H1 (cell line): ENCODE measurements around the gene RAMACL. TPM values are rescaled to one million over a fixed set of nuclear protein-coding genes. Genes with fewer than 3 reads are reported as not detected.

Experiments
- CTCF ChIA-PET: fragments of 300-600 bp; sonication (Branson Sonifier 250); formaldehyde crosslinking; loops from one replicate; lab custom pipeline; 2021; ENCODE audit not compliant: partially characterized antibody; lab: Charles Lee
- POLR2A ChIA-PET: fragments of 300-600 bp; sonication (Branson Sonifier 250); formaldehyde crosslinking; loops from one replicate; lab custom pipeline; 2021; ENCODE audit warnings: inconsistent platforms; ENCODE audit not compliant: partially characterized antibody; lab: Charles Lee
- DNase-seq, 2 experiments: peaks; one replicate each; pipeline versions ENCODE4 v3.0.0 to v3.0.0-alpha.2; 2010 to 2022; ENCODE audit warnings: low spot score in 2 of 2, low read depth in 1 of 2, mixed read lengths in 1 of 2
- FAIRE-seq: peaks from 2 replicates; lab custom pipeline; 2011; peaks lifted over from hg19 to GRCh38; lab: Jason Lieb, UNC
- H2AFZ ChIP-seq: 2 replicates; pipeline ENCODE4 v1.8.1; 2012; ENCODE audit warnings: low read length, inconsistent platforms
- H2AK5ac ChIP-seq: 2 replicates; pipeline ENCODE4 v1.6.1; 2013; ENCODE audit warnings: low read depth, low read length
- H2BK120ac ChIP-seq: replicated peaks from 2 replicates; pipeline ENCODE3; 2013; ENCODE audit warnings: low read depth, low read length, inconsistent platforms
- H2BK12ac ChIP-seq: 2 replicates; pipeline ENCODE4 v1.6.1; 2013; ENCODE audit warnings: low read depth, low read length
- H2BK15ac ChIP-seq: 2 replicates; pipeline ENCODE4 v1.6.1; 2013; ENCODE audit warnings: low read length
- H2BK20ac ChIP-seq: 2 replicates; pipeline ENCODE4 v1.6.1; 2013; ENCODE audit warnings: low read length
- H2BK5ac ChIP-seq: 2 replicates; pipeline ENCODE4 v1.6.1; 2013; ENCODE audit warnings: low read depth, low read length
- H3K14ac ChIP-seq: 2 replicates; pipeline ENCODE4 v1.6.1; 2013; ENCODE audit warnings: inconsistent platforms; ENCODE audit not compliant: insufficient read length
- H3K18ac ChIP-seq: 2 replicates; pipeline ENCODE4 v1.6.1; 2013; ENCODE audit warnings: low read length; ENCODE audit errors: extremely low read depth
- H3K23ac ChIP-seq: 2 replicates; pipeline ENCODE4 v1.6.1; 2013; ENCODE audit warnings: inconsistent platforms; ENCODE audit not compliant: insufficient read length
- H3K23me2 ChIP-seq: 2 replicates; pipeline ENCODE4 v1.6.1; 2013; ENCODE audit warnings: low read depth, low read length
- H3K27ac ChIP-seq: 2 replicates; pipeline ENCODE4 v1.6.1; 2011; ENCODE audit warnings: low read depth, low read length, inconsistent platforms
- H3K27me3 ChIP-seq, 4 experiments: replicated peaks in 1 of 4; 1 replicate in 1 of 4; 2 replicates in 3 of 4; pipeline versions ENCODE4 v1.6.1 to v1.8.1; 2011 to 2013; ENCODE audit warnings: low read length in 3 of 4, mild to moderate bottlenecking in 3 of 4, inconsistent platforms in 2 of 4, mixed read lengths in 2 of 4, moderate library complexity in 1 of 4; ENCODE audit not compliant: control insufficient read depth in 3 of 4, insufficient read depth in 3 of 4; ENCODE audit errors: extremely low read depth in 1 of 4
- H3K36me3 ChIP-seq, 4 experiments: 2 replicates each; pipeline versions ENCODE4 v1.6.1 to v1.8.1; 2011 to 2013; ENCODE audit warnings: mild to moderate bottlenecking in 4 of 4, low read length in 3 of 4, moderate library complexity in 2 of 4, control low read depth in 1 of 4, inconsistent platforms in 1 of 4; ENCODE audit not compliant: insufficient read depth in 4 of 4, control insufficient read depth in 2 of 4
- H3K4ac ChIP-seq: replicated peaks from 2 replicates; pipeline ENCODE3; 2013; ENCODE audit warnings: low read length, low read depth, mixed read lengths, inconsistent platforms; ENCODE audit not compliant: insufficient read length
- H3K4me1 ChIP-seq, 4 experiments: replicated peaks in 1 of 4; 1 replicate in 1 of 4; 2 replicates in 3 of 4; pipeline versions ENCODE4 v1.6.1 to v1.8.1; 2011 to 2013; ENCODE audit warnings: low read length in 3 of 4, inconsistent platforms in 2 of 4, mixed read lengths in 1 of 4; ENCODE audit not compliant: insufficient read depth in 4 of 4, control insufficient read depth in 3 of 4
- H3K4me2 ChIP-seq, 2 experiments: 2 replicates each; pipeline versions ENCODE4 v1.6.1 to v1.8.1; 2011 to 2013; ENCODE audit warnings: low read depth in 2 of 2, low read length in 2 of 2, control low read depth in 1 of 2, inconsistent platforms in 1 of 2, mild to moderate bottlenecking in 1 of 2; ENCODE audit not compliant: insufficient read depth in 1 of 2
- H3K4me3 ChIP-seq, 4 experiments: fragments of 200-600, 300-600 bp in 1 of 4; sonication (generic), shearing (Covaris generic), sonication (Bioruptor Twin) in 1 of 4; 2 replicates each; pipeline versions ENCODE4 v1.5.1 to v1.8.1; 2011 to 2016; ENCODE audit warnings: low read length in 4 of 4, low read depth in 3 of 4, control low read depth in 2 of 4, inconsistent platforms in 2 of 4, mild to moderate bottlenecking in 2 of 4, mixed read lengths in 1 of 4, moderate library complexity in 1 of 4; ENCODE audit not compliant: insufficient read depth in 2 of 4; ENCODE audit errors: extremely low read depth in 1 of 4
- H3K56ac ChIP-seq: replicated peaks from 2 replicates; pipeline ENCODE3; 2013; ENCODE audit warnings: low read depth, mild to moderate bottlenecking, mixed read lengths, low read length, inconsistent platforms; ENCODE audit not compliant: insufficient read length
- H3K79me1 ChIP-seq: 2 replicates; pipeline ENCODE4 v1.6.1; 2013; ENCODE audit warnings: low read depth, low read length, control low read depth
- H3K79me2 ChIP-seq, 2 experiments: 2 replicates each; pipeline versions ENCODE4 v1.6.1 to v1.8.1; 2012 to 2013; ENCODE audit warnings: low read length in 2 of 2, mild to moderate bottlenecking in 2 of 2, inconsistent platforms in 1 of 2; ENCODE audit not compliant: insufficient read depth in 2 of 2, control insufficient read depth in 1 of 2
- H3K9ac ChIP-seq, 4 experiments: replicated peaks in 1 of 4; 1 replicate in 1 of 4; 2 replicates in 3 of 4; pipeline versions ENCODE4 v1.6.1 to v1.8.1; 2011 to 2013; ENCODE audit warnings: low read depth in 3 of 4, low read length in 3 of 4, control low read depth in 2 of 4, mild to moderate bottlenecking in 2 of 4, moderate library complexity in 2 of 4, inconsistent platforms in 1 of 4; ENCODE audit errors: extremely low read depth in 1 of 4
- H3K9me3 ChIP-seq, 2 experiments: 2 replicates each; pipeline versions ENCODE4 v1.6.1 to v1.8.1; 2012 to 2013; ENCODE audit warnings: mild to moderate bottlenecking in 2 of 2, moderate library complexity in 2 of 2, control low read depth in 1 of 2, inconsistent platforms in 1 of 2, low read depth in 1 of 2, low read length in 1 of 2, mixed read lengths in 1 of 2; ENCODE audit not compliant: insufficient read depth in 2 of 2
- H4K20me1 ChIP-seq, 2 experiments: replicated peaks in 1 of 2; 2 replicates each; pipeline versions ENCODE3 to v1.8.1; 2011 to 2013; ENCODE audit warnings: inconsistent platforms in 2 of 2, low read length in 2 of 2, mild to moderate bottlenecking in 1 of 2; ENCODE audit not compliant: insufficient read depth in 2 of 2, control insufficient read depth in 1 of 2
- H4K5ac ChIP-seq: 2 replicates; pipeline ENCODE4 v1.6.1; 2013; ENCODE audit warnings: low read length, low read depth, mixed read lengths, inconsistent platforms; ENCODE audit not compliant: insufficient read length
- H4K8ac ChIP-seq: 2 replicates; pipeline ENCODE4 v1.8.0; 2013; ENCODE audit warnings: mild to moderate bottlenecking, moderate library complexity, low read length, inconsistent platforms; ENCODE audit not compliant: insufficient read depth; ENCODE audit errors: extremely low read depth
- H4K91ac ChIP-seq: replicated peaks from 2 replicates; pipeline ENCODE3; 2013; ENCODE audit warnings: low read length, mixed read lengths, inconsistent platforms; ENCODE audit not compliant: insufficient read length
- CBX8 ChIP-seq: fragments of 300-800, 300-1000 bp; sonication (generic); IDR thresholded peaks from 2 replicates; pipeline ENCODE4 v1.7.1; 2016; ENCODE audit warnings: low read depth, low read length, borderline replicate concordance
- CREB1 ChIP-seq: IDR thresholded peaks from 2 replicates; pipeline ENCODE4 v1.6.1; 2012; ENCODE audit warnings: inconsistent platforms
- EP300 ChIP-seq, 2 experiments: IDR thresholded peaks; 1 replicate in 1 of 2; 2 replicates in 1 of 2; pipeline ENCODE4 v1.6.1; 2011 to 2012; ENCODE audit warnings: low read depth in 2 of 2, low read length in 2 of 2, mild to moderate bottlenecking in 2 of 2, borderline replicate concordance in 1 of 2, inconsistent platforms in 1 of 2, moderate library complexity in 1 of 2
- EZH2 ChIP-seq: fragments of 200-600 bp; sonication (generic); IDR thresholded peaks from 2 replicates; pipeline ENCODE4 v1.7.1; 2012; ENCODE audit warnings: low read depth, mild to moderate bottlenecking, moderate library complexity, low read length, inconsistent platforms; ENCODE audit not compliant: severe bottlenecking
- GABPA ChIP-seq: IDR thresholded peaks from 2 replicates; pipeline ENCODE4 v1.6.1; 2011; ENCODE audit warnings: mild to moderate bottlenecking, low read length, moderate library complexity, borderline replicate concordance; ENCODE audit not compliant: insufficient read depth
- JUN ChIP-seq: IDR thresholded peaks from 2 replicates; pipeline ENCODE4 v1.6.1; 2011; ENCODE audit warnings: low read depth, mild to moderate bottlenecking, improper control_type of control experiment, low read length
- JUND ChIP-seq: IDR thresholded peaks from 2 replicates; pipeline ENCODE4 v1.6.1; 2011; ENCODE audit warnings: mild to moderate bottlenecking, improper control_type of control experiment, low read length
- MAFK ChIP-seq: IDR thresholded peaks from 2 replicates; pipeline ENCODE4 v1.6.1; 2012; ENCODE audit warnings: low read depth, mild to moderate bottlenecking, improper control_type of control experiment, low read length
- POLR2AphosphoS5 ChIP-seq: IDR thresholded peaks from 2 replicates; pipeline ENCODE4 v1.6.1; 2011; ENCODE audit warnings: low read depth, low read length
- POU5F1 ChIP-seq: IDR thresholded peaks from 2 replicates; pipeline ENCODE4 v1.6.1; 2011; ENCODE audit warnings: low read depth, mild to moderate bottlenecking, low read length, moderate library complexity
- SP1 ChIP-seq: IDR thresholded peaks from 2 replicates; pipeline ENCODE4 v1.6.1; 2011; ENCODE audit warnings: low read depth, low read length
- WGBS, 2 experiments: shearing (Covaris generic) in 1 of 2; methylation state at CpG; one replicate each; pipeline versions ENCODE4 v1.1.6 to v1.1.7; 2013 to 2015; ENCODE audit warnings: low lambda C conversion rate in 2 of 2, mixed read lengths in 2 of 2, inconsistent platforms in 1 of 2, low coverage in 1 of 2, missing lambda C conversion rate in 1 of 2; ENCODE audit not compliant: insufficient replicate concordance in 2 of 2, insufficient coverage in 1 of 2, insufficient read length in 1 of 2; ENCODE audit errors: extremely low coverage in 1 of 2, missing lambda C conversion rate in 1 of 2; 5-methylcytosine and 5-hydroxymethylcytosine counted together
- polyA plus RNA-seq, 7 experiments: library from polyadenylated mRNA; depleted of rRNA in 3 of 7; stranded (reverse) in 5 of 7; unstranded in 2 of 7; fragments of >200 nt in 5 of 7; fragments of 200-250 nt in 2 of 7; gene quantifications; 1 replicate in 5 of 7; 2 replicates in 1 of 7; 4 replicates in 1 of 7; pipeline versions ENCODE4 v1.2.1 to v1.2.3, GENCODE V29; 2011 to 2013; ENCODE audit warnings: missing spikeins in 2 of 7, mixed read lengths in 2 of 7
- total RNA-seq: library from RNA; stranded (reverse); fragmentation: NEBNext Ultra II Directional; extraction: Animal tissue kit (Norgen Biotek cat#: 25700); gene quantifications from 2 replicates; pipeline ENCODE4 v1.2.1, GENCODE V29; 2021
- TF ChIP-seq, protein P1 (sequence below): IDR thresholded peaks from 2 replicates; pipeline ENCODE4 v1.6.1; 2012; ENCODE audit warnings: inconsistent platforms
- TF ChIP-seq, protein P2 (sequence below): IDR thresholded peaks from 2 replicates; pipeline ENCODE4 v1.6.1; 2011; ENCODE audit warnings: low read length, improper control_type of control experiment

RAMACL gene
- total and polyA plus RNA-seq, 2 of the 8 experiments (the other 6 are each of a cell fraction or from before 2014, with no cell fraction given): 0.23 to 0.97 TPM

DNA sequence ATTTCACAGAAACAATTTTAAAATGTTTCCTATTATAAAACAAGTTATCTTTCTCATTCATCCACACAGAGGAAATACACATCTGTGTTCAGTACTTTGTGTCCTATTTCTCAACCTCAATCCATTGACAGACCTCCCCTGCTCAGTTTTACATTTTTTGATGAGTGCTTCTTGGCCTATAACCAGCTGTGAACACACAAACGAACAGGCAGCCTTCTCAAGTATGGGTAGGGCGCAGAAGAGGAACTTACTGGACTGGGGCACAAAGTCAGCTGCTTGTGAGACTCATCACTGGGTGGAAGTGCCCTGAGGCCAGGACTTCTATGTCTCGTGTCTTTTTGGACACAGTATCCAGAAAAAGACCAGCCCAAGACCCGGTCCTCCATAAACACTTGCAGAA, 37.8 kb upstream of the RAMACL start:
- CTCF ChIA-PET: interaction anchor here (0.6 to 1.4 kb wide), 3 partner anchors 149 to 186 kb away, joined by 3 read pairs; no protein-coding TSS in a partner anchor
- FAIRE-seq: no peak
- TF ChIP-seq CREB1 (no peak), GABPA (no peak), POLR2AphosphoS5 (no peak), JUND (no peak), SP1 (no peak), EP300 (IDR thresholded peaks at IDR 0.05; ENCODE audit: borderline replicate concordance in 1 of 2, low read depth in 2 of 2, low read length in 2 of 2) (no peak), JUN (no peak), CBX8 (no peak), POU5F1 (no peak), EZH2 (no peak), MAFK (no peak)
- TF ChIP-seq, protein P1, sequence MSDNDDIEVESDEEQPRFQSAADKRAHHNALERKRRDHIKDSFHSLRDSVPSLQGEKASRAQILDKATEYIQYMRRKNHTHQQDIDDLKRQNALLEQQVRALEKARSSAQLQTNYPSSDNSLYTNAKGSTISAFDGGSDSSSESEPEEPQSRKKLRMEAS: no peak
- TF ChIP-seq, protein P2, sequence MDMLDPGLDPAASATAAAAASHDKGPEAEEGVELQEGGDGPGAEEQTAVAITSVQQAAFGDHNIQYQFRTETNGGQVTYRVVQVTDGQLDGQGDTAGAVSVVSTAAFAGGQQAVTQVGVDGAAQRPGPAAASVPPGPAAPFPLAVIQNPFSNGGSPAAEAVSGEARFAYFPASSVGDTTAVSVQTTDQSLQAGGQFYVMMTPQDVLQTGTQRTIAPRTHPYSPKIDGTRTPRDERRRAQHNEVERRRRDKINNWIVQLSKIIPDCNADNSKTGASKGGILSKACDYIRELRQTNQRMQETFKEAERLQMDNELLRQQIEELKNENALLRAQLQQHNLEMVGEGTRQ: no peak

More for the DNA sequence above, 37.8 kb upstream of the RAMACL start:
- peaks cover 0 to 22% (median 12%) of the 10 kb centered on the region in 4 experiments; a peak in 5 of 7 replicates for H3K27me3 ChIP-seq
- no peak overlapping the region for H3K56ac ChIP-seq
- no peak overlapping the region for H3K9ac ChIP-seq
- no peaks in the 10 kb centered on the region for H3K36me3 ChIP-seq
- H3K27ac ChIP-seq: no peak overlapping the region
- no peak overlapping the region for H3K14ac ChIP-seq
- no peak overlapping the region for H2BK120ac ChIP-seq
- no peak overlapping the region for H4K91ac ChIP-seq
- no peak overlapping the region for H3K23ac ChIP-seq
- H2AK5ac ChIP-seq: no peak overlapping the region
- H2BK12ac ChIP-seq: no peak overlapping the region
- H3K79me2 ChIP-seq: peaks cover 4 to 54% of the 10 kb centered on the region in 2 experiments
- no peak overlapping the region for H3K18ac ChIP-seq
- H2BK20ac ChIP-seq: no peak overlapping the region
- 78% methylated on average over 4 of the region's 4 CpGs; no CpG with 5 or more reads in 1 of the 2 experiments for WGBS, 2 experiments
- peaks cover 7% of the 10 kb centered on the region for H3K23me2 ChIP-seq
- no peak overlapping the region for H2BK15ac ChIP-seq
- no peak overlapping the region for H3K4me3 ChIP-seq
- no peak overlapping the region for H2AFZ ChIP-seq
- POLR2A ChIA-PET: interaction anchor here (0.6 to 1.2 kb wide), 3 partner anchors 11 to 190 kb away, joined by 3 to 6 read pairs (median 5); no protein-coding TSS in a partner anchor
- H4K5ac ChIP-seq: no peak overlapping the region
- no peak for DNase-seq
- H3K4me2 ChIP-seq: no peak overlapping the region
- peaks cover 2 to 6% of the 10 kb centered on the region in 2 experiments for H4K20me1 ChIP-seq
- no peak overlapping the region for H3K4ac ChIP-seq
- H3K4me1 ChIP-seq: peaks cover 6 to 22% (median 14%) of the 10 kb centered on the region in 4 experiments
- H4K8ac ChIP-seq: no peak overlapping the region
- H3K9me3 ChIP-seq: no peaks in the 10 kb centered on the region
- H3K79me1 ChIP-seq: peaks cover 3% of the 10 kb centered on the region; the same call in 1 of the 2 replicates
- H2BK5ac ChIP-seq: no peak overlapping the region
